NCI-H2107 treated with DMSO at 0.1 percent for 48 hours (cell line): ENCODE results near the gene FBXL3.
"Not testable (repeated sequence)": the region's sequence is repeated elsewhere in the genome, so short reads cannot be mapped to it uniquely, and the experiment has no call there.

ENCODE experiments used
- DNase-seq: peaks from one replicate; lab custom pipeline; 2025; ENCODE audit not compliant: unreplicated experiment; lab: John Stamatoyannopoulos, UW

FBXL3 gene

GRCh38 chr13:77028202-77028601, 1.2 kb upstream of the FBXL3 start:
- no peak for DNase-seq

- no peak for DNase-seq
These were observed 601 bp downstream of the FBXL3 start for GRCh38 chr13:77026255-77026860.

GRCh38 chr13:77022341-77022740, 4.6 kb downstream of the FBXL3 start:
- no peak for DNase-seq

- DNase-seq = no peak
These were observed 7.2 kb downstream of the FBXL3 start for GRCh38 chr13:77019756-77020155.

- DNase-seq = no peak
These were observed 9.9 kb downstream of the FBXL3 start for GRCh38 chr13:77016888-77017623.

GRCh38 chr13:77016251-77016812, 10.6 kb downstream of the FBXL3 start:
- no peak for DNase-seq

- no peak for DNase-seq
These were observed 11.9 kb downstream of the FBXL3 start for GRCh38 chr13:77014906-77015685.

GRCh38 chr13:77013853-77014542, 13.0 kb downstream of the FBXL3 start:
- no peak for DNase-seq

- not testable (repeated sequence) for DNase-seq
These were observed 17.2 kb downstream of the FBXL3 start for GRCh38 chr13:77009719-77010118.

- no peak for DNase-seq
These were observed 17.9 kb downstream of the FBXL3 start for GRCh38 chr13:77009011-77009410.

- DNase-seq = not testable (repeated sequence)
These were observed 18.6 kb downstream of the FBXL3 start for GRCh38 chr13:77008337-77008736.

GRCh38 chr13:77002590-77003190, 24.3 kb downstream of the FBXL3 start:
- DNase-seq = no peak

GRCh38 chr13:77001963-77002587, 24.9 kb downstream of the FBXL3 start:
- DNase-seq = no peak

GRCh38 chr13:77001540-77001939, 25.4 kb downstream of the FBXL3 start:
- DNase-seq = no peak

GRCh38 chr13:77000475-77000874, 26.5 kb downstream of the FBXL3 start:
- DNase-seq = no peak

GRCh38 chr13:76994281-76994680, 32.7 kb downstream of the FBXL3 start:
- DNase-seq = no peak

- DNase-seq = no peak
These were observed 33.5 kb downstream of the FBXL3 start for GRCh38 chr13:76993473-76993872.

GRCh38 chr13:76993021-76993420, 33.9 kb downstream of the FBXL3 start:
- no peak for DNase-seq

GRCh38 chr13:76992548-76993001, 34.4 kb downstream of the FBXL3 start:
- no peak for DNase-seq
